ENCODE measurements around the gene CDK13. TPM values are rescaled to one million over a fixed set of nuclear protein-coding genes. Genes with fewer than 3 reads are reported as not detected.

Gene CDK13
- total RNA-seq, 4 donors from 2014 or later, result 50.9 to 73.5 (median 63.5) TPM

GRCh38 chr7:39927018-39927417, 23.0 kb upstream of the CDK13 start:
- Histone ChIP-seq H3K4me1 (no peaks in the 10 kb centered on the region), H3K27ac (replicated peaks in 1 of 4) (no peak overlapping the region), H3K4me3 (no peak overlapping the region), H3K9me3 (no peaks in the 10 kb centered on the region), H3K36me3 (no peaks in the 10 kb centered on the region), H3K27me3 (no peaks in the 10 kb centered on the region)
- intact Hi-C loops (cut with DNase I), result no loop called here
- DNase-seq (ENCODE audit: extremely low spot score), result no peak
- TF ChIP-seq EP300 (IDR thresholded peaks at IDR 0.05), result no peak
- TF ChIP-seq CTCF (IDR thresholded peaks at IDR 0.05), result no peak
- no peak for TF ChIP-seq POLR2A (IDR thresholded peaks at IDR 0.05; ENCODE audit: low read depth)
- no peak for TF ChIP-seq POLR2AphosphoS5 (IDR thresholded peaks at IDR 0.05)
- WGBS, result 97% methylated on average over 7 of the region's 7 CpGs

GRCh38 chr7:39934132-39934531, 15.9 kb upstream of the CDK13 start:
- no peaks in the 10 kb centered on the region for H3K9me3 ChIP-seq
- H3K36me3 ChIP-seq, result no peaks in the 10 kb centered on the region
- no peaks in the 10 kb centered on the region for H3K4me1 ChIP-seq
- whole genome bisulfite sequencing, result 94% methylated on average over 1 of the region's 1 CpG
- intact Hi-C loops (cut with DNase I), result no loop called here
- no peak for TF ChIP-seq EP300 (IDR thresholded peaks at IDR 0.05)
- no peak for TF ChIP-seq CTCF (IDR thresholded peaks at IDR 0.05)
- no peak for TF ChIP-seq POLR2AphosphoS5 (IDR thresholded peaks at IDR 0.05)
- no peak for TF ChIP-seq POLR2A (IDR thresholded peaks at IDR 0.05; ENCODE audit: low read depth)
- H3K27ac ChIP-seq (replicated peaks in 1 of 4), result no peak overlapping the region
- no peaks in the 10 kb centered on the region for H3K27me3 ChIP-seq
- H3K4me3 ChIP-seq, result no peak overlapping the region
- DNase-seq (ENCODE audit: extremely low spot score), result no peak

- H3K36me3 ChIP-seq, result no peaks in the 10 kb centered on the region
- no peak for DNase-seq (ENCODE audit: extremely low spot score)
- H3K27ac ChIP-seq (replicated peaks in 1 of 4), result no peak overlapping the region
- no peaks in the 10 kb centered on the region for H3K9me3 ChIP-seq
- TF ChIP-seq POLR2AphosphoS5 (IDR thresholded peaks at IDR 0.05) (no peak), CTCF (IDR thresholded peaks at IDR 0.05) (no peak), POLR2A (IDR thresholded peaks at IDR 0.05; ENCODE audit: low read depth) (no peak), EP300 (IDR thresholded peaks at IDR 0.05) (no peak)
- no peaks in the 10 kb centered on the region for H3K27me3 ChIP-seq
- no peaks in the 10 kb centered on the region for H3K4me1 ChIP-seq
- intact Hi-C loops (cut with DNase I), result no loop called here
- no peak overlapping the region for H3K4me3 ChIP-seq
- 37% methylated on average over 3 of the region's 3 CpGs for WGBS
These were observed 13.3 kb upstream of the CDK13 start for GRCh38 chr7:39936761-39937160.

GRCh38 chr7:39937366-39938153, 12.5 kb upstream of the CDK13 start:
- Histone ChIP-seq H3K27me3 (no peaks in the 10 kb centered on the region), H3K4me3 (no peak overlapping the region), H3K9me3 (no peaks in the 10 kb centered on the region), H3K27ac (replicated peaks in 1 of 4) (no peak overlapping the region), H3K4me1 (no peaks in the 10 kb centered on the region), H3K36me3 (no peaks in the 10 kb centered on the region)
- intact Hi-C loops (cut with DNase I), result no loop called here
- WGBS, result 88% methylated on average over 2 of the region's 2 CpGs
- no peak for DNase-seq (ENCODE audit: extremely low spot score)
- TF ChIP-seq POLR2A (IDR thresholded peaks at IDR 0.05; ENCODE audit: low read depth) (no peak), POLR2AphosphoS5 (IDR thresholded peaks at IDR 0.05) (no peak), EP300 (IDR thresholded peaks at IDR 0.05) (no peak), CTCF (IDR thresholded peaks at IDR 0.05) (no peak)

- TF ChIP-seq POLR2A (IDR thresholded peaks at IDR 0.05; ENCODE audit: low read depth) (no peak), EP300 (IDR thresholded peaks at IDR 0.05) (no peak), CTCF (IDR thresholded peaks at IDR 0.05) (no peak), POLR2AphosphoS5 (IDR thresholded peaks at IDR 0.05) (no peak)
- H3K27ac ChIP-seq (replicated peaks in 1 of 4), result no peak overlapping the region
- peaks cover 0 to 3% (median 1%) of the 10 kb centered on the region in 4 donors for H3K4me1 ChIP-seq
- no peaks in the 10 kb centered on the region for H3K36me3 ChIP-seq
- WGBS, result 95% methylated on average over 2 of the region's 2 CpGs
- no peaks in the 10 kb centered on the region for H3K27me3 ChIP-seq
- no peak overlapping the region for H3K4me3 ChIP-seq
- H3K9me3 ChIP-seq, result no peaks in the 10 kb centered on the region
- intact Hi-C loops (cut with DNase I), result no loop called here
- DNase-seq (ENCODE audit: extremely low spot score), result no peak
These were observed 7.2 kb upstream of the CDK13 start for GRCh38 chr7:39942883-39943282.
